Lung (tissue), 12 donors: ENCODE data around the gene AURKA. TPM values are rescaled to one million over a fixed set of nuclear protein-coding genes. Genes with fewer than 3 reads are reported as not detected.

Source experiments
- ATAC-seq: fragments of 200-7000 bp; cut with Tn5 transposase; one replicate; pipeline ENCODE4 v1.9.1; 2020; ENCODE audit warnings: moderate number of reproducible peaks; ENCODE audit not compliant: insufficient read depth, low FRiP score
- DNase-seq, 3 donors: peaks; one replicate each; pipeline ENCODE4 v3.0.0-alpha.2; 2013 to 2017
- H3K27ac ChIP-seq, 2 donors: one replicate each; pipeline ENCODE4 v1.5.1; 2013; ENCODE audit warnings: mild to moderate bottlenecking in 2 of 2, moderate library complexity in 2 of 2, control low read depth in 1 of 2, inconsistent platforms in 1 of 2, low read depth in 1 of 2, low read length in 1 of 2
- H3K27me3 ChIP-seq, 3 donors: one replicate each; pipeline ENCODE4 v1.5.1; 2013; ENCODE audit warnings: low read length in 2 of 3; ENCODE audit not compliant: control insufficient read depth in 3 of 3, insufficient read depth in 3 of 3
- H3K36me3 ChIP-seq, 4 donors: one replicate each; pipeline ENCODE4 v1.5.1; 2013; ENCODE audit warnings: low read length in 4 of 4, mild to moderate bottlenecking in 1 of 4, moderate library complexity in 1 of 4; ENCODE audit not compliant: control insufficient read depth in 4 of 4, insufficient read depth in 4 of 4
- H3K4me1 ChIP-seq, 5 donors: one replicate each; pipeline ENCODE4 v1.5.1; 2013; ENCODE audit warnings: low read length in 5 of 5, mild to moderate bottlenecking in 2 of 5, moderate library complexity in 1 of 5; ENCODE audit not compliant: control insufficient read depth in 5 of 5, insufficient read depth in 5 of 5
- H3K4me3 ChIP-seq: one replicate; pipeline ENCODE4 v1.5.1; 2013; ENCODE audit warnings: mild to moderate bottlenecking, control low read depth, moderate library complexity
- H3K9ac ChIP-seq, 2 donors: one replicate each; pipeline ENCODE4 v1.5.1; 2013; ENCODE audit warnings: low read length in 2 of 2, control low read depth in 1 of 2; ENCODE audit not compliant: insufficient read depth in 1 of 2
- H3K9me3 ChIP-seq, 4 donors: one replicate each; pipeline ENCODE4 v1.5.1; 2013; ENCODE audit warnings: low read length in 3 of 4, mild to moderate bottlenecking in 1 of 4, moderate library complexity in 1 of 4; ENCODE audit not compliant: control insufficient read depth in 4 of 4, insufficient read depth in 3 of 4
- CTCF ChIP-seq: IDR thresholded peaks from 2 replicates; pipeline ENCODE4 v1.5.1; 2012; ENCODE audit warnings: mild to moderate bottlenecking; ENCODE audit errors: control extremely low read depth, extremely low read depth
- WGBS, 2 donors: extraction: QIAGEN DNeasy Blood & Tissue Kit; methylation state at CpG; one replicate each; pipeline ENCODE4 v1.1.7; 2013; 5-methylcytosine and 5-hydroxymethylcytosine counted together
- polyA plus RNA-seq, 2 donors: library from polyadenylated mRNA; stranded (reverse); fragments of 200-250 nt; gene quantifications; one replicate each; pipeline ENCODE4 v1.2.1, GENCODE V29; 2013
- total RNA-seq, 2 donors: library from RNA; depleted of rRNA in 1 of 2; stranded (reverse); fragments of >200 nt in 1 of 2; gene quantifications; one replicate each; pipeline ENCODE4 v1.2.1, GENCODE V29; 2014 to 2021
- donor health status: control.
- donor health status: control.
- donor health status: Bipolar disorder and iron deficiency.
- donor health status: healthy.
- donor health status: DM: yes; HTN: yes; CAD: no.

Gene AURKA
- total and polyA plus RNA-seq, 4 donors: 1.5 to 6.2 (median 3.2) TPM

- H3K27ac ChIP-seq: no peak overlapping the region
- WGBS, 2 donors: 47 to 61% methylated on average over 2 of the region's 2 CpGs
- no peak for TF ChIP-seq CTCF
Measured at GRCh38 chr20:56376331-56376730, 15.7 kb downstream of the AURKA start.

GRCh38 chr20:56373942-56374341 is 18.1 kb downstream of the AURKA start:
- no peaks in the 10 kb centered on the region for H3K9me3 ChIP-seq
- TF ChIP-seq CTCF: no peak
- no peak overlapping the region for H3K27ac ChIP-seq
- H3K27me3 ChIP-seq: no peaks in the 10 kb centered on the region
- H3K4me3 ChIP-seq: no peak overlapping the region
- DNase-seq: no peak
- peak; percentile 62 for ATAC-seq
- peaks cover 0 to 11% (median 4%) of the 10 kb centered on the region in 4 donors for H3K36me3 ChIP-seq
- no peak overlapping the region for H3K9ac ChIP-seq
- 20 to 45% methylated on average over 1 of the region's 1 CpG for WGBS, 2 donors
- no peaks in the 10 kb centered on the region for H3K4me1 ChIP-seq

More at GRCh38 chr20:56376331-56376730, 15.7 kb downstream of the AURKA start:
- no peaks in the 10 kb centered on the region for H3K9me3 ChIP-seq
- ATAC-seq (no peak), DNase-seq (no peak)
- H3K4me3 ChIP-seq: no peak overlapping the region
- H3K9ac ChIP-seq: no peak overlapping the region
- H3K36me3 ChIP-seq: peaks cover 0 to 12% (median 0%) of the 10 kb centered on the region in 4 donors
- H3K4me1 ChIP-seq: peaks cover 0 to 2% (median 0%) of the 10 kb centered on the region in 5 donors
- no peaks in the 10 kb centered on the region for H3K27me3 ChIP-seq

- Histone ChIP-seq H3K36me3 (peaks cover 2 to 9% (median 7%) of the 10 kb centered on the region in 4 donors), H3K4me1 (no peaks in the 10 kb centered on the region), H3K27me3 (no peaks in the 10 kb centered on the region), H3K9me3 (no peaks in the 10 kb centered on the region), H3K4me3 (no peak overlapping the region), H3K9ac (no peak overlapping the region), H3K27ac (no peak overlapping the region)
- DNase-seq (no peak), ATAC-seq (no peak)
- TF ChIP-seq CTCF: no peak
- WGBS, 2 donors: 38 to 80% methylated on average over 1 of the region's 1 CpG
Measured at GRCh38 chr20:56372850-56373249, 19.2 kb downstream of the AURKA start.

- H3K36me3 ChIP-seq: peaks cover 4 to 11% (median 8%) of the 10 kb centered on the region in 4 donors
- H3K27me3 ChIP-seq: no peaks in the 10 kb centered on the region
- no peak overlapping the region for H3K27ac ChIP-seq
- H3K9ac ChIP-seq: no peak overlapping the region
- TF ChIP-seq CTCF: no peak
- ATAC-seq (no peak), DNase-seq (no peak)
- 94 to 95% methylated on average over 11 of the region's 11 CpGs for WGBS, 2 donors
- H3K4me1 ChIP-seq: no peaks in the 10 kb centered on the region
- no peak overlapping the region for H3K4me3 ChIP-seq
- no peaks in the 10 kb centered on the region for H3K9me3 ChIP-seq
Measured at GRCh38 chr20:56371977-56372376, 20.0 kb downstream of the AURKA start.
